ENCODE measurements around the gene SKIC2.

- TF ChIP-seq CTCF (IDR thresholded peaks at IDR 0.05), result no peak
- no peak for TF ChIP-seq EP300 (IDR thresholded peaks at IDR 0.05)
- no peak for TF ChIP-seq POLR2A (IDR thresholded peaks at IDR 0.05)
Measured at GRCh38 chr6:31947864-31948263, 11.1 kb upstream of the SKIC2 start.

Measured in tibial nerve (tissue), 4 donors.